GM21360 (cell line): ENCODE data around the gene PUSL1.

Experiments used
- ATAC-seq: cut with Tn5 transposase; IDR thresholded peaks from one replicate; pipeline ENCODE4 v1.9.1; 2021; ENCODE audit warnings: mild to moderate bottlenecking, moderate library complexity; ENCODE audit not compliant: unreplicated experiment

Gene PUSL1

GRCh38 chr1:1278620-1279019 lies 29.8 kb upstream of the PUSL1 start:
- no peak for ATAC-seq

GRCh38 chr1:1279028-1279427 lies 29.4 kb upstream of the PUSL1 start:
- ATAC-seq: no peak

GRCh38 chr1:1280782-1281481 lies 27.5 kb upstream of the PUSL1 start:
- ATAC-seq: no peak

- no peak for ATAC-seq
These were observed 26.7 kb upstream of the PUSL1 start for GRCh38 chr1:1281533-1282321.

GRCh38 chr1:1282998-1283397 lies 25.4 kb upstream of the PUSL1 start:
- no peak for ATAC-seq

GRCh38 chr1:1283821-1284220 lies 24.6 kb upstream of the PUSL1 start:
- no peak for ATAC-seq

GRCh38 chr1:1284221-1285101 lies 23.9 kb upstream of the PUSL1 start:
- ATAC-seq: no peak

GRCh38 chr1:1285102-1285571 lies 23.3 kb upstream of the PUSL1 start:
- ATAC-seq: no peak

GRCh38 chr1:1285611-1286311 lies 22.6 kb upstream of the PUSL1 start:
- no peak for ATAC-seq

GRCh38 chr1:1286313-1287261 lies 21.8 kb upstream of the PUSL1 start:
- no peak for ATAC-seq

GRCh38 chr1:1287288-1288110 lies 20.9 kb upstream of the PUSL1 start:
- no peak for ATAC-seq

- ATAC-seq: no peak
These were observed 18.1 kb upstream of the PUSL1 start for GRCh38 chr1:1290238-1290731.

GRCh38 chr1:1291023-1291528 lies 17.3 kb upstream of the PUSL1 start:
- ATAC-seq: no peak

GRCh38 chr1:1291548-1292441 lies 16.6 kb upstream of the PUSL1 start:
- ATAC-seq: no peak

GRCh38 chr1:1292442-1292779 lies 16.0 kb upstream of the PUSL1 start:
- ATAC-seq: no peak

GRCh38 chr1:1292851-1293250 lies 15.5 kb upstream of the PUSL1 start:
- ATAC-seq: no peak
